HepG2 (cell line): ENCODE results near the gene TICAM2. TPM values are rescaled to one million over a fixed set of nuclear protein-coding genes. Genes with fewer than 3 reads are reported as not detected.

Source experiments
- ARID5B ChIP-seq: IDR thresholded peaks from 2 replicates; pipeline ENCODE4 v1.4.0; 2020; ENCODE audit warnings: mild to moderate bottlenecking, missing genetic modification reagents
- CCAR2 ChIP-seq: fragments of 200-400 bp; formaldehyde crosslinking; optimal IDR thresholded peaks from 2 replicates; pipeline ENCODE3; 2018; ENCODE audit warnings: low read depth, mild to moderate bottlenecking, low read length, moderate library complexity
- EHMT2 ChIP-seq: fragments of 200-600 bp; sonication (generic); IDR thresholded peaks from 2 replicates; pipeline ENCODE4 v1.7.0; 2017; ENCODE audit warnings: antibody characterized with exemption, low read depth, low read length, borderline replicate concordance
- GATA4 ChIP-seq: sonication (generic); IDR thresholded peaks from 2 replicates; pipeline ENCODE4 v1.6.1; 2016; ENCODE audit warnings: antibody characterized with exemption, low read depth, borderline replicate concordance
- HDAC6 ChIP-seq: fragments of 200-600 bp; sonication (generic); IDR thresholded peaks from 2 replicates; pipeline ENCODE4 v1.7.0; 2017; ENCODE audit warnings: mild to moderate bottlenecking, antibody characterized with exemption, low read length, low read depth
- MAFK ChIP-seq, 2 experiments: IDR thresholded peaks in 1 of 2; conservative IDR thresholded peaks in 1 of 2; 2 replicates each; pipeline ENCODE4 v1.6.1; 2011; ENCODE audit warnings: improper control_type of control experiment in 2 of 2, low read length in 2 of 2
- MBD4 ChIP-seq: IDR thresholded peaks from 2 replicates; pipeline ENCODE4 v1.6.1; 2012; ENCODE audit warnings: low read length, inconsistent platforms, borderline replicate concordance
- MIER3 ChIP-seq: IDR thresholded peaks from 2 replicates; pipeline ENCODE4 v1.6.1; 2016; ENCODE audit warnings: missing compliant biosample characterization, borderline replicate concordance
- NR1H2 ChIP-seq: sonication (generic); formaldehyde crosslinking; IDR thresholded peaks from 2 replicates; pipeline ENCODE4 v1.8.1; 2022; ENCODE audit warnings: low read depth, missing genetic modification reagents, borderline replicate concordance
- POGZ ChIP-seq: sonication (generic); formaldehyde crosslinking; IDR thresholded peaks from 2 replicates; pipeline ENCODE4 v1.4.0; 2020; ENCODE audit warnings: mild to moderate bottlenecking, missing genetic modification reagents
- POLR2G ChIP-seq: fragments of 200-400 bp; formaldehyde crosslinking; IDR thresholded peaks from 2 replicates; pipeline ENCODE4 v1.6.1; 2018; ENCODE audit warnings: mild to moderate bottlenecking, low read depth, low read length, moderate library complexity
- THYN1 ChIP-seq: sonication (generic); formaldehyde crosslinking; IDR thresholded peaks from 2 replicates; pipeline ENCODE4 v1.8.1; 2023; ENCODE audit warnings: low read depth, mild to moderate bottlenecking, moderate library complexity, missing genetic modification reagents, borderline replicate concordance
- ZBTB34 ChIP-seq: sonication (generic); formaldehyde crosslinking; IDR thresholded peaks from 2 replicates; pipeline ENCODE4 v1.8.0; 2022; ENCODE audit warnings: mild to moderate bottlenecking, missing genetic modification reagents
- ZNF136 ChIP-seq: sonication (generic); formaldehyde crosslinking; IDR thresholded peaks from 2 replicates; pipeline ENCODE4 v1.8.1; 2022; ENCODE audit warnings: low read depth, mild to moderate bottlenecking, moderate library complexity, missing genetic modification reagents
- ZNF333 ChIP-seq: sonication (generic); formaldehyde crosslinking; IDR thresholded peaks from 2 replicates; pipeline ENCODE4 v1.4.0; 2020; ENCODE audit warnings: mild to moderate bottlenecking, missing genetic modification reagents, borderline replicate concordance
- ZNF34 ChIP-seq: sonication (generic); formaldehyde crosslinking; IDR thresholded peaks from 2 replicates; pipeline ENCODE4 v1.4.0; 2020; ENCODE audit warnings: mild to moderate bottlenecking, missing genetic modification reagents, borderline replicate concordance
- ZNF430 ChIP-seq: sonication (generic); formaldehyde crosslinking; IDR thresholded peaks from 2 replicates; pipeline ENCODE4 v1.9.0; 2021; ENCODE audit warnings: mild to moderate bottlenecking, missing genetic modification reagents
- ZNF543 ChIP-seq: sonication (generic); formaldehyde crosslinking; IDR thresholded peaks from 2 replicates; pipeline ENCODE4 v1.4.0; 2020; ENCODE audit warnings: mild to moderate bottlenecking, missing genetic modification reagents
- ZNF576 ChIP-seq: sonication (generic); formaldehyde crosslinking; IDR thresholded peaks from 2 replicates; pipeline ENCODE4 v1.4.0; 2020; ENCODE audit warnings: mild to moderate bottlenecking, missing genetic modification reagents
- ZNF580 ChIP-seq: IDR thresholded peaks from 2 replicates; pipeline ENCODE4 v1.6.1; 2016; ENCODE audit warnings: low read depth, borderline replicate concordance
- ZNF691 ChIP-seq: sonication (generic); formaldehyde crosslinking; IDR thresholded peaks from 2 replicates; pipeline ENCODE4 v1.4.0; 2020; ENCODE audit warnings: missing genetic modification reagents, low read depth, mild to moderate bottlenecking, borderline replicate concordance
- ZNF841 ChIP-seq: sonication (generic); formaldehyde crosslinking; IDR thresholded peaks from 2 replicates; pipeline ENCODE4 v1.8.1; 2023; ENCODE audit warnings: missing genetic modification reagents, borderline replicate concordance
- polyA plus RNA-seq, 8 experiments: library from polyadenylated mRNA; depleted of rRNA in 3 of 8; stranded (reverse) in 7 of 8; unstranded in 1 of 8; fragments of >200 nt; fragmentation: Illumina TruSeq in 4 of 8; extraction: Trizol in 4 of 8; gene quantifications; 2 replicates each; pipeline versions ENCODE4 v1.2.1 to v1.2.3, GENCODE V29; 2011 to 2016; ENCODE audit warnings: low read depth in 4 of 8, missing spikeins in 1 of 8, mixed read lengths in 1 of 8; ENCODE audit not compliant: insufficient read depth in 1 of 8
- total RNA-seq, 5 experiments: library from RNA; depleted of rRNA; stranded (reverse); fragments of >200 nt; fragmentation: Illumina TruSeq; extraction: Trizol; gene quantifications; 2 replicates each; pipeline ENCODE4 v1.2.3, GENCODE V29; 2016; ENCODE audit warnings: low read depth in 1 of 5

TICAM2 gene
- total and polyA plus RNA-seq, 2 of the 13 experiments (the other 11 are each of a cell fraction or from before 2014, with no cell fraction given), result 0.04 TPM; not detected in 1

GRCh38 chr5:115544436-115545350 is 57.6 kb downstream of the TICAM2 start, which contains the start of gene FEM1C (continued):
- TF ChIP-seq ZNF34 (CRISPR knock-in tag) (no peak), ZNF430 (CRISPR knock-in tag) (peak; percentile 100), EHMT2 (no peak), CCAR2 (no peak), ZNF841 (CRISPR knock-in tag) (peak; percentile 58; the same call in 1 of the 2 replicates), ZNF543 (CRISPR knock-in tag) (no peak), POLR2G (peak; percentile 93), ZNF333 (CRISPR knock-in tag) (no peak), ARID5B (CRISPR knock-in tag) (peak; percentile 55; the same call in 1 of the 2 replicates), THYN1 (CRISPR knock-in tag) (no peak), GATA4 (peak; percentile 76; the same call in 1 of the 2 replicates), ZBTB34 (CRISPR knock-in tag) (no peak), ZNF691 (CRISPR knock-in tag) (peak; percentile 80), MBD4 (no peak), ZNF580 (CRISPR knock-in tag) (peak; percentile 88), HDAC6 (no peak), NR1H2 (CRISPR knock-in tag) (no peak), MIER3 (peak; percentile 66; the same call in 1 of the 2 replicates), MAFK (conservative IDR thresholded peaks at IDR 0.05 in 1 of 2, IDR thresholded peaks at IDR 0.05 in 1 of 2; ENCODE audit: low read length in 2 of 2) (no peak), ZNF136 (CRISPR knock-in tag) (peak; percentile 82; the same call in 1 of the 2 replicates), POGZ (CRISPR knock-in tag) (peak; percentile 80), ZNF576 (CRISPR knock-in tag) (no peak)
